DMS114 treated with DMSO at 0.1 percent for 48 hours (cell line): ENCODE results near the gene POLD2.

Experiments used
- DNase-seq: peaks from one replicate; lab custom pipeline; 2025; ENCODE audit not compliant: unreplicated experiment; lab: John Stamatoyannopoulos, UW

POLD2 gene

DNA sequence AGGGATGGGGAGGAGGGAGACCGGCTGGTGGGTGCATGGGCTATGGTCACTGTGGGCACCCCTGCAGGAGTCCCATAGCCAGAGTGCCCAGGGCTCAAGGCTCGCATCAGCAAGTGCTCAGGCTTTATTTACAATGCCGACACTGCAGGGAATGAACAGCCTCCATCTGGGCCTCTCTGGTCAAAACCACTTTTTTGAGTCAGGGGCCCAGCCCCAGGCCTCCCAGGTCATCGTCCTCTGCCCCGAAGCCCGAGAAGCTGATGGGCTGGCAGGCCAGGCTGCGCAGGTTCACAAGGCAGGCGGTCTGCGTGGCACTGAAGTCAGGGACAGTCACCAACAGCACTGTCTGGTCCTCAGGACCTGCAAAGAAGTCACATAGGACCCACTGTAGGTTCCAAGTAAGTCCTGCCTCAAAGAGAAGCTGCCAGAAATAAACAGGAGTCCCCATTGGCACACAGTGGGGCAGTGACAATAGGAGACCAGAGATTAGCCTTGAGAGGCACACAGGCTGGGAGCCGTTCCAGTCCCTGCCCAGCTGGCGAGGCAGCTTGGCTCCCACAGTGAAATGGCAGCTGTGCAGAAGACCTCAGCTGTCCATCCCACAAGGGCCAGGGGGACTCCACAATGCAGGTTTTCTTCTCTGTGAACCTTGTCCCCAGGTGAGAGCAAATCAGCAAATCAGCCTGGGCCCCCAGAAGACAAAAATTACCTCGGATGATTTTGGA lies 8.6 kb downstream of the POLD2 start:
- no peak for DNase-seq

DNA sequence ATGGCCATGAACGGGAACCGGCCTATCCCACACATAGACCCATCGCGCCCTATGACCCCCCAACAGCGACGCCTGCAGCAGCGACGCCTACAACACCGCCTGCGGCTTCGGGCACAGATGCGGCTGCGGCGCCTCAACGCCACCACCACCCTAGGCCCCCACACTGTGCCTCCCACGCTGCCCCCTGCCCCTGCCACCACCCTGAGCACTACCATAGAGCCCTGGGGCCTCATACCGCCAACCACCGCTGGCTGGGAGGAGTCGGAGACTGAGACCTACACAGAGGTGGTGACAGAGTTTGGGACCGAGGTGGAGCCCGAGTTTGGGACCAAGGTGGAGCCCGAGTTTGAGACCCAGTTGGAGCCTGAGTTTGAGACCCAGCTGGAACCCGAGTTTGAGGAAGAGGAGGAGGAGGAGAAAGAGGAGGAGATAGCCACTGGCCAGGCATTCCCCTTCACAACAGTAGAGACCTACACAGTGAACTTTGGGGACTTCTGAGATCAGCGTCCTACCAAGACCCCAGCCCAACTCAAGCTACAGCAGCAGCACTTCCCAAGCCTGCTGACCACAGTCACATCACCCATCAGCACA lies 9.5 kb downstream of the POLD2 start:
- no peak for DNase-seq

DNA sequence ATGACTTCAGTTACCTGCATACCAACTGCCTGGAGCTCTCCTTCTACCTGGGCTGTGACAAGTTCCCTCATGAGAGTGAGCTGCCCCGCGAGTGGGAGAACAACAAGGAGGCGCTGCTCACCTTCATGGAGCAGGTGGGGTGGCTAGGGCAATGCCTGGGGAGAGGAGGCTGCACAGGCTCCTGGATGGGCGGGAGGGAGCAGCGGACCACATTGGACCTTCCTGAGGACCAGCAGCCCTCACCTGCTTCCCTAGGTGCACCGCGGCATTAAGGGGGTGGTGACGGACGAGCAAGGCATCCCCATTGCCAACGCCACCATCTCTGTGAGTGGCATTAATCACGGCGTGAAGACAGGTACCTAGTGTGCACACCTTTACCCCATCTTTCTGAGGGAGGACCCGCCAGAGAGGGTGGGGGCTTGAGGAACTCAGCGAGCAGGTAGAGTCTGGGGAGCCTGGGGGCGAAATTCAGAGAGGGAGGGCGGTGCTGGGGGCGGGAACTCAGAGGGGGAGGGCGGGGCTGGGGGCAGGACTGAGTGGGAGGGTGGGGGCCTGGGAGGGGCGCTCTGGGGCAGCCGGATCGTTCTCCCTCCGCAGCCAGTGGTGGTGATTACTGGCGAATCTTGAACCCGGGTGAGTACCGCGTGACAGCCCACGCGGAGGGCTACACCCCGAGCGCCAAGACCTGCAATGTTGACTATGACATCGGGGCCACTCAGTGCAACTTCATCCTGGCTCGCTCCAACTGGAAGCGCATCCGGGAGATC lies 10.2 kb downstream of the POLD2 start:
- DNase-seq = no peak

DNA sequence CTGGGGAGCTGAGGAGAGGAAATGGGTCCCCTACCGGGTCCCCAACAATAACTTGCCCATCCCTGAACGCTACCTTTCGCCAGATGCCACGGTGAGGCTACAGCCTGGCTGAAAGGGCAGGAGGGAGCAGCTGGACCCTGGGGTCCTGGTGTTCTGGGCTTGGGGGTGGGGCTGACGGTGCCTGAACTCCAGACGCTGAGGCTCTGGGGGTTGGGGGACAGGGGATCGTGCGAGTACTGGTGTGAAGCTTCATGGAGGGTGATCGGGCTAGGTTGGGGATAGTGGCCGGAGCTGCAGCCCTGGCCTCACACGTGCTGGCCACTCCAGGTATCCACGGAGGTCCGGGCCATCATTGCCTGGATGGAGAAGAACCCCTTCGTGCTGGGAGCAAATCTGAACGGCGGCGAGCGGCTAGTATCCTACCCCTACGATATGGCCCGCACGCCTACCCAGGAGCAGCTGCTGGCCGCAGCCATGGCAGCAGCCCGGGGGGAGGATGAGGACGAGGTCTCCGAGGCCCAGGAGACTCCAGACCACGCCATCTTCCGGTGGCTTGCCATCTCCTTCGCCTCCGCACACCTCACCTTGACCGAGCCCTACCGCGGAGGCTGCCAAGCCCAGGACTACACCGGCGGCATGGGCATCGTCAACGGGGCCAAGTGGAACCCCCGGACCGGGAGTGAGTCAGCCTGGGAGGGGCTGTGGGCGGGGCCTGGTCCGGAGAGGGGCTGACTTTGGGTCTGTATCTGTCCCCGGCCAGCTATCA lies 10.9 kb downstream of the POLD2 start:
- no peak for DNase-seq

DNA sequence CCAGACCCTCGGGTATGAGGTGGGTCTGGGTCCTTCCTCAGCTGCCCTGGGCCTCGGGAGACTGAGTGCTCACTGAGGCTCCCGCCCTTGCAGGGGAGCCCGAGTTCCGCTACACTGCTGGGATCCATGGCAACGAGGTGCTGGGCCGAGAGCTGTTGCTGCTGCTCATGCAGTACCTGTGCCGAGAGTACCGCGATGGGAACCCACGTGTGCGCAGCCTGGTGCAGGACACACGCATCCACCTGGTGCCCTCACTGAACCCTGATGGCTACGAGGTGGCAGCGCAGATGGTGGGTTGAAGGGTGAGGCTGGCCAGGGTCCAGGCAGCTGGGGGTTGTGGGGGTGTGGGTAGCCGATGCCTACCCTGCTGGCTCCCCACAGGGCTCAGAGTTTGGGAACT lies 11.6 kb downstream of the POLD2 start:
- no peak for DNase-seq

DNA sequence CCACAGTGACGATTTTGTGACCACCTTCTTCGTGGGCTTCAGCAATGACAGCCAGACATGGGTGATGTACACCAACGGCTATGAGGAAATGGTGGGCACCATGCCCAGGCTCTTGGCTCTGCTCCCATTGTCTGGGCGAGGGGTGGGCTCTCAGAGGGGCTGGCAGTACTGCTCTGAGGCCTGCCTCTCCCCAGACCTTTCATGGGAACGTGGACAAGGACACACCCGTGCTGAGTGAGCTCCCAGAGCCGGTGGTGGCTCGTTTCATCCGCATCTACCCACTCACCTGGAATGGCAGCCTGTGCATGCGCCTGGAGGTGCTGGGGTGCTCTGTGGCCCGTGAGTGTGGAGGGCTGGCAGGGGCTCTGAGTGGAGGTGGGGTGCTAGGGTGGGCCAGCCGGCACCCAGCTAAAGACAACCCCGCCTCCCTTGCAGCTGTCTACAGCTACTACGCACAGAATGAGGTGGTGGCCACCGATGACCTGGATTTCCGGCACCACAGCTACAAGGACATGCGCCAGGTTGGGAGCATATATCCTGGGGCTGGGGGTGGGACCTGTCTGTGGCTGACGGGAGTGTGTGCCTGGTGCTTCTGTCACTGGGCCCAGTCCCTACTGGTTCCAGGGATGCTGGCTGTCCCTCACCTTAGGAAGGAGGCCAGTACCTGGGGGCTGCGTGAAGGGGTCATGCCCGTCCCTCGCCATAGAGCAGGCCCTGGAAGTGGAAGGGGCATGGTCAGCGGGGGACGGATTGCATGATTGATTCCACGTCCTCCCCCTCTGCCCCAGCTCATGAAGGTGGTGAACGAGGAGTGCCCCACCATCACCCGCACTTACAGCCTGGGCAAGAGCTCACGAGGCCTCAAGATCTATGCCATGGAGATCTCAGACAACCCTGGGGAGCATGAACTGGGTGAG lies 12.4 kb downstream of the POLD2 start:
- DNase-seq = no peak

DNA sequence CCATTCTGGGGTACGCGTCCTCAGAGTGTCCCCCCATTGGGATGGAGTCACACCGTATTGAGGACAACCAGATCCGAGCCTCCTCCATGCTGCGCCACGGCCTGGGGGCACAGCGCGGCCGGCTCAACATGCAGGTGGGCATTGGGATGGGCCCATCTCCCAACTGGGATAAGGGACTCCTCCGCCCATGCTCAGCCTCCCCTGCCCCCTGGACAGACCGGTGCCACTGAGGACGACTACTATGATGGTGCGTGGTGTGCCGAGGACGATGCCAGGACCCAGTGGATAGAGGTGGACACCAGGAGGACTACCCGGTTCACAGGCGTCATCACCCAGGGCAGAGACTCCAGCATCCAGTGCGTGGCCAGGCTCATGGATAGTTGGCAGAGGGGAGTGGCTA lies 13.4 kb downstream of the POLD2 start:
- no peak for DNase-seq

DNA sequence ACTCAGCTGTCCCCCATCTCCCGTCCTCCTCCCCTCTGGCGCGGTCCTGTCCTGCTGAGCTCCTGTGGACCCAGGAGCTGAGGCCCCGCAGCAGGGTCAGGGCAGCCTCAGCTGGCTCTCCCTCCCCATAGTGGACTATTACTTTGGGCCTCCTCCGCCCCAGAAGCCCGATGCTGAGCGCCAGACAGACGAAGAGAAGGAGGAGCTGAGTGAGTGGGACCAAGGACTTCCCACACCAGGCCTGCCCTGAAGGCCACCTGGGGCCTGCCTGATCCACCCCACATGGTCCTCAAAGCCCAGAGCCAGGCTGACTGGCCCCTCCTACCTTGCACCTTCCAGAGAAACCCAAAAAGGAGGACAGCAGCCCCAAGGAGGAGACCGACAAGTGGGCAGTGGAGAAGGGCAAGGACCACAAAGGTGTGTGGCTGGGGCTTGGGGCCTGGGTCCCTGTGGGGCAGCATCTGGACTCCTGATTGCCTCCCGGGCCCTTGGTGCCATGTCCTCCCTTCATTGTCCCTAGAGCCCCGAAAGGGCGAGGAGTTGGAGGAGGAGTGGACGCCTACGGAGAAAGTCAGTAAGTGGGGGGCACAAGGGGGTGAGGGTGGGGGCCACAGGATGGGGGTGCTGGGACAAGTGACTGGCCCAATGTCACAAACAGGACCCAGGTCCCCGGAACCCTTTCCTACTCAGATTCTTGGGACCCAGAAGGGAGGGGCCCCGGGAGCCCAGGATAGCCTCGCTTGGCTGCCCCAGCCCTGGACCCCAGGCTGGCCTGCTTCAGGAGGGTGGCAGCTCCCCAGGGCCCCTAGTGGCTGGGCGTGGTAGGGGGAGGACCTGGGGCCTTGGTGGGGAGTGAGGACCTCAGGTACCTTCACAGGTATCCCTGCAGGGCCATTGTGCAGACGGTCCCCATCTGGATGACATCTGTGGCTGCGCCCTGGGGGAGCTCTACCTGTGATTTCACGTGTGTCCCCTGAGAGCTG lies 14.3 kb downstream of the POLD2 start:
- no peak for DNase-seq

DNA sequence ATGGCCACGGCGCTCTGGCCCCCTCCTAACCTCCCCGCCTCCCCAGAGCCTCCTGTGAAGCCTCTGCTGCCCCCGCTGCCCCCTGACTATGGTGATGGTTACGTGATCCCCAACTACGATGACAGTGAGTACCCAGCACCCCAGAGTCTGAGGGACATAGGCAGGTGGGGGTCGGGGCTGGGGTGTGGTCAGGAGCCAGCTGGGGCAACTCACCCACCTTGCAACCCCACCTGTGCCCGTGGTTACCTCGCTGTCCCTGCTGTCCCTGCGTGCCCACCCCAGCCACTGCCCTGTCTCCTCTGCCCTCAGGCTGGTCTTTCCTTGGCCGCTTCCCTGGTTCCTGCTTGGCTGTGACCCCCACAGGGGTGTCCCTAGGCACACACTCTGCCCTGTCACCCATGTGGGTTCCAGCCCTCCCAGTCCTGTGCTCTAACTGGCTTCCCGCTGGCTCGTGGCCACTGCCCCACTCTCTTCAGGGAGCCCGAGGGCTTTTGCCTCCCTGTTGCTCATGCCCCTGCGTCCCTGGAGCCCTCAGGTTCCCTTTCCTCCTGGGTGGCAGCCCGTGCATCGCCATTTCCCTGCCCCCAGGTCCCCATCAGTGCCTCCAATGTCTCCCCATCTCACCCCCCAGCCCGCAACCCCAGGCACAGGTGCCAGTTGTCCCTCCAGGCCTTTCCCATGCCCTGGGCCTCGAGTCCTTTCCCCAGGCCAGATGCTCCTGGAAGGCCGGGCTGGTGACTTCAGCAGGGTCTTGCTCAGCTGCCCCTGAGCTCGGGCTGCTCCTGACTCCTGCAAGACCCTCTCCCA lies 15.2 kb downstream of the POLD2 start:
- no peak for DNase-seq

DNA sequence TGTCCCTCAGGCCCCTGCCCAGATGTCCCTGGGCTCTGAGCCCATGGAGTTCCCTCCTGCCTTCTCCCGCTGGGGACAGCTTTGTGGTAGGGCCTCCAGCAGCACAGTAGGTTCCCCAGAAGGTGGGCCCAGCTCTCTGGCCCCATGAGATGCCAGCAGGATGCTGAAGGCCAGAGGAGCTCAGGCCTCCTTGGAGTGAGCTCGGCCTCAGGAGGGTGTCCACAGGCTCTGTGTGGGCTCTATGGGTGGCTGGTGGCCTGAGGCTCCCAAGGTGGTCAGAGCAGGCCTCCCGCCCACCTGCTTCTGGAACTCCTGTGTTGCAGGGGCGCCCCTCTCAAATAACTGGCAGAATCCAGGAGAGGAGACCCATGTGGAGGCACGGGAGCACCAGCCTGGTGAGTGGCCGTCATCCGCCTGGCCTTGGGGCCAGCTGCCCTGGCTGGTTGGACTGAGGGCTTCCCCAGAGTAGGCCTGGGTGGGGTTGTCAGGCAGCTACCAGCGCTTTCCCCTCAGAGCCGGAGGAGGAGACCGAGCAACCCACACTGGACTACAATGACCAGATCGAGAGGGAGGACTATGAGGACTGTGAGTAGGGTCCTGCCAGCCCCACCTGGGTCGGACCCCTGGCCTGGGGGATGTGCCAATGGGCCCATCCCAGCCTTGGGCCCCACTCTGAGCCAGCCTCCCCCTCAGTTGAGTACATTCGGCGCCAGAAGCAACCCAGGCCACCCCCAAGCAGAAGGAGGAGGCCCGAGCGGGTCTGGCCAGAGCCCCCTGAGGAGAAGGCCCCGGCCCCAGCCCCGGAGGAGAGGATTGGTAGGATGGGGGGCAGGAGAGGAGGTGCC lies 16.0 kb downstream of the POLD2 start:
- no peak for DNase-seq

DNA sequence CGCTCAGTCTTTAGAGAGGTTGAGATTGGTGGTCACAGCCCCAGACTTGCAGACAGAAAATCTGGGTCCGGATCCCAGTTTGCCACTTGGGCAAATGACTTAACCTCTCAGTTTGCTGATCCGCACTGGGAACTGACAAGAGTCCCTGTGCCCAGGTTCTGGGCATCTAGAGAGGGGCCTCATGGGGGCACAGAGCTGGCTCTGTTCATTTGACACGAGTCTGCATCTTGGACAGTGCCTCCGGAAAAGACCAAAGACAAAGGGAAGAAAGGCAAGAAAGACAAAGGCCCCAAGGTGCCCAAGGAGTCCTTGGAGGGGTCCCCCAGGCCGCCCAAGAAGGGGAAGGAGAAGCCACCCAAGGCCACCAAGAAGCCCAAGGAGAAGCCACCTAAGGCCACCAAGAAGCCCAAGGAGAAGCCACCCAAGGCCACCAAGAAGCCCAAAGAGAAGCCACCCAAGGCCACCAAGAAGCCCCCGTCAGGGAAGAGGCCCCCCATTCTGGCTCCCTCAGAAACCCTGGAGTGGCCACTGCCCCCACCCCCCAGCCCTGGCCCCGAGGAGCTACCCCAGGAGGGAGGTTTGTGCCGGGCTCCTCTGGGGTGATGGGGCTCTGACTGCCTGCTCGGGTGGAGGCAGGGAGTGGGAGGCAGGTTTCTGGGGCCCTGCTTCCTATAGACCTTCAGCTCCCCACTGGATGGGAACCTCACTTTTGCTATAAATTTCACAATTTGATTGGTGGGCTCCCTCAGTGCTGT lies 16.9 kb downstream of the POLD2 start:
- DNase-seq = no peak

DNA sequence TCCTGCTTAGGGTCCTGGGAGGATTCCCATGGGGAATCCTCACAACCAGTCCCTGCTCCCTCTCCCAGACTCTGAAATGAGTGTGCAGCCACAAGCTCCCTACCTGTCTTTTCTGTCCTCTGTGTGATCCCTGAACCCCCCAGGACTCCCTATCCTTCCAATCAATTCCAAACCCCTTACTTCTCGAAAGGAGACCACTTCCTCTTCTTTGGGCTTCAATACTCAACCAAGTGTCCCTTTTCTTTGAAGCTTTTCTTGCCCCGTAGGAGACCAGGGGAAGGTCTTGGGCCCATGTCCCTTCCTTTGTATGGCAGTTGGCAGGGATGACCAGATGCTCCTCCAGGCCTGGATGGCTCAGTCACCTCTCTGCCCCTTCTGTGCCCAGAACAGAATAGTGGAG lies 17.5 kb downstream of the POLD2 start:
- DNase-seq = no peak

DNA sequence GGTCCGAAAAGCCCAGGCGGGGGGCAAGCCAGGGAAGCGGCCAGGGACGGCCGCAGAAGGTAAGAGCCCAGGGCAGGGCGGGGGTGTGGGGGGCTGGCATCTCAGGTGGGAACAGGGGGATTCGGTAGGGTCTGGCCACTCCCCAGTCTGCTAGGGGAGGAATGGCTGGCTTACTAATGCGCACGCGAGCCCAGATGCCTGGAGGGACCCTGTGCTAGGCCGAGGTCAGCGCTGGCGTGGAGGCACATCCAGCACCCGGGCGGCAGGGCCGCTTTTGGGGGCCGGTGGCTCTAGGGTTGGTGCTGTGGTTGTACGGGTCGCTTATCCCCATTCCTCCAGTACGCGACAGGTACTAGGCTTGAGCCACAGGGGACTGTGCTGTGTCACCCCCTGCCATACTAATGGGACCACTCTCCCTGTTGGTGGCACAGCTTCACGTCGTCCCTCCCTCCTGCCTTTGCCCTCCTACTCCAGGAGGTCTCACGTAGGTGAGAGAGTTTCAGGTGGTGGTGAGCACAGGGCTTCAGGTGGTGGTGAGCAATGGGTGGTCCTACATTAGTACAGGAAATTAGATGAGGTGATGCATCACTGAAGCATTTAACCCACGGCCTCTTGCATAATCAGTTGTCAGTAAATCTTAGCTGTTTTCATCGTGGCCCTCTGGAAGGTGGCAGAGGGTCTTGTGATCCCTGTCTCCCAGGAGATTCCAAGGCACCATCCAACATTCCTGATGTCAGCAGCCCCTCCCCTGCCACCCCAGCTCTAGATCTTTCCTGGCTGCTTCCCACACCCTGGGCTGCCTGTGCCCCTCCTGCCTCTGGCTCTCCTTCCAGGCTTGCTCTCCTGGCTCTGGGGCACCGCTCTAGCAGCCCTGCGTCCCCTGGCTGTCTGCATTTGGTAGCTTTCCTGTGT lies 18.2 kb downstream of the POLD2 start:
- DNase-seq = no peak

DNA sequence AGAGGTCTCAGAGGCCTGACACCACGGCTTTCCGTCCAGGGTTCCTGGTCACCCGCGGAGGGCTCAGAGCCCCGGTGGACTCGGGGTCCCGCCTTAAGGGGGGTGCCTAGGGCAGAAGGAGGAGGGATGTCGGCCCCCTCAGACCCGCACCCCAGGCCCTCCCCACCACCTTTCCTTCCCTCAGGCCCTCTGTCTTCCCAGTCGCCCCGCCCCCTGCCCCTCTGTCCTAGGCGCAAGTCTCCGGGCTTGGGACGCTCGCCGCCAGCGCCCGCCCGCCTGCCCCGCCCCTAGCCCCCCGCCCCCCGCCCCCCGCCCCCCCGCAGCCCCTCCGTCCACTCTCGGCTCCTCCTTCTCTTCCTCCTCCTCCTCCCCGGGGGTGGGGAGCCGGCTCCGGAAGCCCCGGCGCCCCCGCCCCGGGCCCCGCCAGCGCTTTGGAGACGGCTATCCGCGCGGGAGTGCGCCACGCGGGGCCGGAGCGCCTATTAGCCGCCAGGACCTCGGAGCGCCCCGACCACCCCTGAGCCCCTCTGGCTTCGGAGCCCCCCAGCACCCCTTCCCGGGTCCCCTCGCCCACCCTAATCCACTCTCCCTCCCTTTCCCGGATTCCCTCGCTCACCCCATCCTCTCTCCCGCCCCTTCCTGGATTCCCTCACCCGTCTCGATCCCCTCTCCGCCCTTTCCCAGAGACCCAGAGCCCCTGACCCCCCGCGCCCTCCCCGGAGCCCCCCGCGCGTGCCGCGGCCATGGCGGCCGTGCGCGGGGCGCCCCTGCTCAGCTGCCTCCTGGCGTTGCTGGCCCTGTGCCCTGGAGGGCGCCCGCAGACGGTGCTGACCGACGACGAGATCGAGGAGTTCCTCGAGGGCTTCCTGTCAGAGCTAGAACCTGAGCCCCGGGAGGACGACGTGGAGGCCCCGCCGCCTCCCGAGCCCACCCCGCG lies 19.2 kb downstream of the POLD2 start, which contains the start of gene AEBP1:
Gene AEBP1 (plus strand): TSS at position 423 of the 937 bp plus-strand sequence. CDS start 321 bp downstream, at position 744.
- DNase-seq = no peak

DNA sequence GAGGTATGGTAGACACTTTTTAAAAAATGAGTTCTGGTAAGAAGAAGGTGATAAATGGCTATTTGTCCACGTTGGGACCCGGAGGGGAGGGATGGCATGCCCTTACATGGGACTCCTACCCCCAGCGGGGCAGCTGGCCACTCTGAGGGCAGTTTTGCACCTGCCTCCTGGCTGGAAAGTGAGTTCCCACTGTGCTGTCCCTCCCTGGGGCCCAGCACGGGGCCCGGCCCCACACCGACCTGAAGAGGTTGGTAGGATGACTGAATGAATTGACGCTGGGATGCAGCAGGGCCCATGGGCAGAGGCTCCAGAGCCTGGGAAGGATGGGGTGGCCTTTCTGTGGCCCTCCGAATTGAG lies 19.8 kb downstream of the POLD2 start:
- DNase-seq = no peak
